ENCODE data around the gene SDK1. TPM values are rescaled to one million over a fixed set of nuclear protein-coding genes. Genes with fewer than 3 reads are reported as not detected.

The SDK1 gene
- total RNA-seq, 2 experiments from 2014 or later: 0.19 to 0.36 TPM

DNA sequence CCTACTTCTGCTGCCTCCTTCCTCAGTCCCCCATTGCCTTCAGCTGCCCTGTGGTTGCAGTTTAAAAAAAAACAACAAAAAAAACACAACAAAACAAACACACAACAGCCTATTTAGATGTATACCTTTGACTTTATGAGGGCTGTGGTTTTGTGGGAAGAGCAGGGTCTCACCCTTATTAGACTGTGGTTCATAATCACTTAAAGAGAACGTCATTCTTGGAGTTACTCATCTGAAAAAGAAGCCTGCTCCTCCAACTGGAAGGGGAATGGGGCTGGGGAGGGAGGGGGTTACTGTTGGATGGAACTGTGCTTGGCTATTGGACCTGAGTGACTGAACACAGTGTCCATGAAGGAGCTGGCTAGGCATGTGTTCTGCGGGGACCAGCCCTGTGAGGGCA is 48.1 kb downstream of the SDK1 start:
- Histone ChIP-seq H4K20me1 (ENCODE audit: insufficient read depth, low read length) (no peaks in the 10 kb centered on the region), H2AFZ (ENCODE audit: low read length) (no peak overlapping the region), H3K4me2 (ENCODE audit: low read length) (no peak overlapping the region), H3K36me3 (ENCODE audit: insufficient read depth, low read length) (no peaks in the 10 kb centered on the region), H3K9me2 (ENCODE audit: insufficient read depth, low read length) (no peaks in the 10 kb centered on the region), H3K4me1 (ENCODE audit: insufficient read depth, low read length, poor library complexity, severe bottlenecking) (no peaks in the 10 kb centered on the region), H3K79me2 (ENCODE audit: insufficient read depth, low read depth, low read length) (no peaks in the 10 kb centered on the region), H3K9me3 (ENCODE audit: low read length) (no peaks in the 10 kb centered on the region), H3K27ac (ENCODE audit: low read depth, low read length, poor library complexity, severe bottlenecking) (no peak overlapping the region), H3K4me3 (ENCODE audit: low read depth, low read length, poor library complexity, severe bottlenecking) (no peak overlapping the region)
- intact Hi-C loops (cut with micrococcal nuclease; ENCODE audit: unreplicated experiment): no loop called here
- no peak for DNase-seq (ENCODE audit: low spot score)
- CTCF ChIA-PET (ENCODE audit: unreplicated experiment): no interaction called here
- POLR2A ChIA-PET: interaction anchor here (1.0 kb wide), 1 partner anchor 62 kb away, joined by 3 read pairs; no protein-coding TSS in a partner anchor
- no TSS peak for BruUV-seq (replicated peaks)
- no peak for TF ChIP-seq EZH2phosphoT487 (IDR thresholded peaks at IDR 0.05; ENCODE audit: borderline replicate concordance, low read depth, low read length)
- TF ChIP-seq, protein P1, sequence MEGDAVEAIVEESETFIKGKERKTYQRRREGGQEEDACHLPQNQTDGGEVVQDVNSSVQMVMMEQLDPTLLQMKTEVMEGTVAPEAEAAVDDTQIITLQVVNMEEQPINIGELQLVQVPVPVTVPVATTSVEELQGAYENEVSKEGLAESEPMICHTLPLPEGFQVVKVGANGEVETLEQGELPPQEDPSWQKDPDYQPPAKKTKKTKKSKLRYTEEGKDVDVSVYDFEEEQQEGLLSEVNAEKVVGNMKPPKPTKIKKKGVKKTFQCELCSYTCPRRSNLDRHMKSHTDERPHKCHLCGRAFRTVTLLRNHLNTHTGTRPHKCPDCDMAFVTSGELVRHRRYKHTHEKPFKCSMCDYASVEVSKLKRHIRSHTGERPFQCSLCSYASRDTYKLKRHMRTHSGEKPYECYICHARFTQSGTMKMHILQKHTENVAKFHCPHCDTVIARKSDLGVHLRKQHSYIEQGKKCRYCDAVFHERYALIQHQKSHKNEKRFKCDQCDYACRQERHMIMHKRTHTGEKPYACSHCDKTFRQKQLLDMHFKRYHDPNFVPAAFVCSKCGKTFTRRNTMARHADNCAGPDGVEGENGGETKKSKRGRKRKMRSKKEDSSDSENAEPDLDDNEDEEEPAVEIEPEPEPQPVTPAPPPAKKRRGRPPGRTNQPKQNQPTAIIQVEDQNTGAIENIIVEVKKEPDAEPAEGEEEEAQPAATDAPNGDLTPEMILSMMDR (conservative IDR thresholded peaks at IDR 0.05; ENCODE audit: low read length): no peak

DNA sequence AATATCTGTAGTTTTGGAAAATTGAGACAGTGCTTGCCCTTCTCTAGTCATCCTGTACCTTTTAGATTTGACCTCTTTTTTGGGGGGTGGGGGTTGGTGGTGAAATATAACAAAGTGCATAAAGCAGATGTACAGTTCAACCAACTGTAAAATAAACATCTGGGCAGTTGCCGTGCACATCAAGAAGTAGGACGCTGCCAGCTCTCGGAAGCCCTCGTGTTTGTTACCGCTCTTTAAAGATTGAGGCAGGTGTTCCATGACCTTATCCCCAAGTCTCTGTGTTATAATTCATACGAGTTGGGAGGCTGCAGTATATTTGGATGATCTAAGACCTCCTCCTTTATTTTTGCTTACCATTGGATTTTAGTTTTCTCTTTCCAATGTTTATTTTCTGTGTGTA is 55.1 kb downstream of the SDK1 start:
- intact Hi-C loops (cut with micrococcal nuclease; ENCODE audit: unreplicated experiment): no loop called here
- POLR2A ChIA-PET: interaction anchor here (0.6 kb wide), 1 partner anchor 212 kb away, joined by 6 read pairs; no protein-coding TSS in a partner anchor
- H3K36me3 ChIP-seq (ENCODE audit: insufficient read depth, low read length): no peaks in the 10 kb centered on the region
- TF ChIP-seq EZH2phosphoT487 (IDR thresholded peaks at IDR 0.05; ENCODE audit: borderline replicate concordance, low read depth, low read length): no peak
- TF ChIP-seq, protein P1 (conservative IDR thresholded peaks at IDR 0.05; ENCODE audit: low read length): no peak
- no peak overlapping the region for H3K27ac ChIP-seq (ENCODE audit: low read depth, low read length, poor library complexity, severe bottlenecking)
- no peak overlapping the region for H2AFZ ChIP-seq (ENCODE audit: low read length)
- no TSS peak for BruUV-seq (replicated peaks)
- no peaks in the 10 kb centered on the region for H4K20me1 ChIP-seq (ENCODE audit: insufficient read depth, low read length)
- no peak overlapping the region for H3K4me3 ChIP-seq (ENCODE audit: low read depth, low read length, poor library complexity, severe bottlenecking)
- CTCF ChIA-PET (ENCODE audit: unreplicated experiment): no interaction called here
- DNase-seq (ENCODE audit: low spot score): no peak
- H3K4me1 ChIP-seq (ENCODE audit: insufficient read depth, low read length, poor library complexity, severe bottlenecking): no peaks in the 10 kb centered on the region
- no peak overlapping the region for H3K4me2 ChIP-seq (ENCODE audit: low read length)
- H3K9me3 ChIP-seq (ENCODE audit: low read length): no peaks in the 10 kb centered on the region
- H3K79me2 ChIP-seq (ENCODE audit: insufficient read depth, low read depth, low read length): no peaks in the 10 kb centered on the region
- no peaks in the 10 kb centered on the region for H3K9me2 ChIP-seq (ENCODE audit: insufficient read depth, low read length)

DNA sequence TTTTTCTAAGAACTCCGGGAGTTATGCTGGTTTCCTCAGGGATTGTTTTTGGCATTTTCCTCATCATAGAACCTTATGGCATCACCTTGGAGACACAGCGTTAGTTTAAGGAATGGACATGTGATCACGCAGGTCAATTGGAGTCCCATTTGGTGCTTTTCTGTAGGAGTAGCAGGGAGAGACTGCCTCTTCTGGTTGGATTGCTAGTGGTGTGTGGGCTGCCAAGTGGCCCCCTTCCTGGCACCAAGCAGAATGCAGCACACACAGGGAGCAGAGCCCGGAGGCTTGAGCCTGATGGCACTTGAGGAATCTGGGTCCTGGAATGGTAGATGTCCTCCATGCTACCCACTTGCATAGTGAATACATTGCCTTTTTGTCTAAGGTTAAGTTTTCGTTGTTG is 57.9 kb downstream of the SDK1 start:
- H3K27ac ChIP-seq (ENCODE audit: low read depth, low read length, poor library complexity, severe bottlenecking): no peak overlapping the region
- intact Hi-C loops (cut with micrococcal nuclease; ENCODE audit: unreplicated experiment): no loop called here
- POLR2A ChIA-PET: no interaction called here
- CTCF ChIA-PET (ENCODE audit: unreplicated experiment): no interaction called here
- no peak overlapping the region for H3K4me2 ChIP-seq (ENCODE audit: low read length)
- H3K36me3 ChIP-seq (ENCODE audit: insufficient read depth, low read length): no peaks in the 10 kb centered on the region
- no peak for DNase-seq (ENCODE audit: low spot score)
- H3K4me3 ChIP-seq (ENCODE audit: low read depth, low read length, poor library complexity, severe bottlenecking): no peak overlapping the region
- no peaks in the 10 kb centered on the region for H3K9me3 ChIP-seq (ENCODE audit: low read length)
- TF ChIP-seq, protein P1 (conservative IDR thresholded peaks at IDR 0.05; ENCODE audit: low read length): no peak
- TF ChIP-seq EZH2phosphoT487 (IDR thresholded peaks at IDR 0.05; ENCODE audit: borderline replicate concordance, low read depth, low read length): no peak
- no peaks in the 10 kb centered on the region for H4K20me1 ChIP-seq (ENCODE audit: insufficient read depth, low read length)
- no peak overlapping the region for H2AFZ ChIP-seq (ENCODE audit: low read length)
- no peaks in the 10 kb centered on the region for H3K9me2 ChIP-seq (ENCODE audit: insufficient read depth, low read length)
- no TSS peak for BruUV-seq (replicated peaks)
- H3K4me1 ChIP-seq (ENCODE audit: insufficient read depth, low read length, poor library complexity, severe bottlenecking): no peaks in the 10 kb centered on the region
- H3K79me2 ChIP-seq (ENCODE audit: insufficient read depth, low read depth, low read length): no peaks in the 10 kb centered on the region

Measured in OCI-LY7 (cell line).